NB4 (cell line): Measurements from ENCODE around the gene ARFRP1.
"Not testable (repeated sequence)": the region's sequence is repeated elsewhere in the genome, so short reads cannot be mapped to it uniquely, and the experiment has no call there.

ENCODE experiments used
- DNase-seq: peaks from one replicate; pipeline ENCODE4 v3.0.0; 2010; ENCODE audit warnings: low read depth
- H3K4me3 ChIP-seq: one replicate; pipeline ENCODE4 v1.5.1; 2011; ENCODE audit warnings: mild to moderate bottlenecking, low read depth, low read length, moderate library complexity
- CTCF ChIP-seq: IDR thresholded peaks from one replicate; pipeline ENCODE4 v1.5.1; 2012; ENCODE audit warnings: low read depth, low read length
- MYC ChIP-seq: IDR thresholded peaks from 2 replicates; pipeline ENCODE4 v1.6.1; 2011; ENCODE audit warnings: low read depth, low read length
- POLR2A ChIP-seq: IDR thresholded peaks from 2 replicates; pipeline ENCODE4 v1.6.1; 2011; ENCODE audit warnings: mild to moderate bottlenecking; ENCODE audit not compliant: insufficient read length; ENCODE audit errors: extremely low read depth
- TF ChIP-seq, protein P1 (sequence below): IDR thresholded peaks from 2 replicates; pipeline ENCODE4 v1.6.1; 2011; ENCODE audit warnings: low read depth, low read length

ARFRP1 gene

DNA sequence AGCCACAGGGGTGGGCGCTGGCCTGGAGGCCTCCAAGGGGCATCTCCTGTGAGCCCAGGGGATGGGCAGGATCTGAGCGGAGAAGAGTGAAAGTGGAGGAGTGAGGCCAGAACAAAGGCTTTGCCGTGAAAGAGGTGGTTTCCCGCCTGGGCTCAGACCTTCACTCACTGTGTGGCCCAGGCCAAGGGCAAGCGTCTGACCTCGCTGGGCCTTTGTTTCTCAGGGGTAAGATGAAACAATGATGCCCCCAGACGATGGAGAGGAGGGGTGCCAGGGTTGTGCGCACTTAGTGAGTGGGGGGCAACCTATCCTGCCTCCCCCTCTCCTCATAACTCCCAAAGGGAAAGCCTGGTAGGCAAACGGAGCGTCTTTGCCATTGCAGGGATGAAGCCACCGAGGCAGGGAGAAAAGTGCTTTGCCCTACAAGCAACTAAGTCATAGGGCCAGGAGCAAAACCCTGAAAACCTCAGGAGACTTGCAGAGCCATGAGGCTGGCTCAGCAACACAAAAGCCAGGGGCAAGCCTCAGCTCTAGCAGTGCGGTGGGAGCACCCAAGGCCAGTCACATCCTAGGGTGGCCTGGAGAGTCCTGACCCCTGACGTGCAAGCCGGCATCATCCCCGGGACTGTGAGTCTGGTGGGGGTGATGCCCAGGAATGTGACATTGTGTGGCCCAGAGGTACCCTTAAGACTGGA, 53.7 kb downstream of the ARFRP1 start:
- TF ChIP-seq MYC (no peak), CTCF (no peak), POLR2A (no peak)
- TF ChIP-seq, protein P1, sequence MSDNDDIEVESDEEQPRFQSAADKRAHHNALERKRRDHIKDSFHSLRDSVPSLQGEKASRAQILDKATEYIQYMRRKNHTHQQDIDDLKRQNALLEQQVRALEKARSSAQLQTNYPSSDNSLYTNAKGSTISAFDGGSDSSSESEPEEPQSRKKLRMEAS = no peak
- no peak for DNase-seq
- H3K4me3 ChIP-seq = no peak overlapping the region

DNA sequence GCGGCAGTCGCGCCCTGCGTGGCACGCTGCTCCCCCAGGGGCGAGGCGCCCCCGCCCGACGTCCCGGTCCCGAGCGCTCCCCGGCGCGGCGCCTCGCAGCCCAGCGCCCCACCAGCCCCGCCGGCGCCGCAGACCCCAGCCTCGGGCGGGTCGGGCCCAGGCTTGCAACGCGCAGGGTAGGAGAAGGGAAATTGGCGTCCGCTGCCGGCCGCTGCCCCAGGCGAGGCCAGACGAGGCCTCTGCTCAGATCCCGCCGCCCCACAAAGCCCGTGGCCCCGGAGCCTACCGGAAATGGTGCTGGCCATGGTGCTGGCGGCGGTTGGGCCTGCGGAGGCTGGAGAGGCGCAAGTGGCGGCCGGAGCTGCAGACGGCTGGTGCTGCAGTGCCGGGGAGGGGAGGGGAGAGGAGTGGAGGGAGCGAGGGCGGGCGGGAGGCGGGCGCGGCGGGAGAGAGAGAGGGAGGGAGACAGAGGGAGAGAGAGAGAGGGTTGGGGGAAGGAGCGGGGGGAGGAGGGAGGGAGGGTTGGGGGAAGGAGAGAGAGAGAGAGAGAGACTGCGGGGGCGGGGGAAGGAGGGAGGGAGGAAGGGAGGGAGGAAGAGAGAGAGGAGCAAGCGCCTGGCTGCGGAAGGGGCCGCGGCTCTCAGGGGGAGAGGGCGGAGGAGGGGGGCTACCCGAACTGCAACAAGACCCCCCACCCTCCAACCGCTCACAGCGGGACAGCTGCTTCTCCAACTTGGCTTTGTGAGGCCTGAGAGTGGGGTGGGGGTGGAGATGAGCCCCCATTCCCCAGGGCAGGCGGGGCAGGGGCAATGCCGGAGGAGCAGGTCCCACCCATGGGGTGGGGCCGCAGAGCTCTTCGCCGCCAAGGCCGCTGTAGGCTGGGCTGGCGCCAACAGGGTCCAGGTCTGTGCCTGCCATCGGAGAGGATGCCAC, 54.5 kb downstream of the ARFRP1 start, which contains the start of gene STMN3:
TSS of gene STMN3 (minus strand) at position 384 of the 933 bp plus-strand sequence. CDS start at position 305, 79 bp downstream.
- H3K4me3 ChIP-seq = peak within 1 kb of the TSS; percentile 25
- TF ChIP-seq CTCF (no peak), POLR2A (peak; percentile 22), MYC (peak; percentile 11)
- TF ChIP-seq, protein P1 = peak; percentile 76
- peak; percentile 95 for DNase-seq

- TF ChIP-seq CTCF (no peak), MYC (no peak), POLR2A (no peak)
- TF ChIP-seq, protein P1 = no peak
- no peak overlapping the region for H3K4me3 ChIP-seq
- DNase-seq = peak; percentile 57
Observed at GRCh38 chr20:63652192-63652980, 55.4 kb downstream of the ARFRP1 start.

- no peak for DNase-seq
- TF ChIP-seq POLR2A = no peak
- no peak overlapping the region for H3K4me3 ChIP-seq
Observed at GRCh38 chr20:63651942-63652191, 55.9 kb downstream of the ARFRP1 start.

GRCh38 chr20:63650486-63650885, 57.3 kb downstream of the ARFRP1 start:
- DNase-seq, H3K4me3 ChIP-seq: not testable (repeated sequence)

- no peak overlapping the region for H3K4me3 ChIP-seq
- no peak for DNase-seq
- TF ChIP-seq MYC (no peak), POLR2A (no peak), CTCF (no peak)
- TF ChIP-seq, protein P1 = no peak
Observed at GRCh38 chr20:63648895-63649589, 58.7 kb downstream of the ARFRP1 start.
